Neutrophil (primary cell): ENCODE results near the gene GOLGA6A.

Experiments used
- H3K27ac ChIP-seq: fragments of 200-600 bp; sonication (generic); 2 replicates; pipeline ENCODE4 v1.5.1; 2016; ENCODE audit warnings: mild to moderate bottlenecking, moderate library complexity
- H3K27me3 ChIP-seq: fragments of 200-600 bp; sonication (generic); 2 replicates; pipeline ENCODE4 v1.6.0; 2016; ENCODE audit warnings: mild to moderate bottlenecking
- H3K36me3 ChIP-seq: fragments of 200-600 bp; sonication (generic); 2 replicates; pipeline ENCODE4 v1.5.1; 2017
- H3K4me1 ChIP-seq, 2 experiments: fragments of 200-600 bp in 1 of 2; sonication (generic) in 1 of 2; 1 replicate in 1 of 2; 2 replicates in 1 of 2; pipeline versions ENCODE4 v1.5.1 to v1.6.1; 2013 to 2016; ENCODE audit warnings: low read depth in 1 of 2, low read length in 1 of 2, mild to moderate bottlenecking in 1 of 2, moderate library complexity in 1 of 2; ENCODE audit not compliant: control insufficient read depth in 1 of 2, insufficient read depth in 1 of 2
- H3K4me3 ChIP-seq, 2 experiments: fragments of 200-600 bp in 1 of 2; sonication (generic) in 1 of 2; 1 replicate in 1 of 2; 2 replicates in 1 of 2; pipeline ENCODE4 v1.5.1; 2013 to 2016; ENCODE audit warnings: low read depth in 1 of 2, low read length in 1 of 2, mild to moderate bottlenecking in 1 of 2, moderate library complexity in 1 of 2
- H3K9me3 ChIP-seq: fragments of 200-600 bp; sonication (generic); 2 replicates; pipeline ENCODE4 v1.5.1; 2016
- TF ChIP-seq, protein P1 (sequence below): fragments of 200-600 bp; sonication (generic); IDR thresholded peaks from 2 replicates; pipeline ENCODE4 v1.5.1; 2016; ENCODE audit warnings: antibody characterized with exemption

GOLGA6A gene

DNA sequence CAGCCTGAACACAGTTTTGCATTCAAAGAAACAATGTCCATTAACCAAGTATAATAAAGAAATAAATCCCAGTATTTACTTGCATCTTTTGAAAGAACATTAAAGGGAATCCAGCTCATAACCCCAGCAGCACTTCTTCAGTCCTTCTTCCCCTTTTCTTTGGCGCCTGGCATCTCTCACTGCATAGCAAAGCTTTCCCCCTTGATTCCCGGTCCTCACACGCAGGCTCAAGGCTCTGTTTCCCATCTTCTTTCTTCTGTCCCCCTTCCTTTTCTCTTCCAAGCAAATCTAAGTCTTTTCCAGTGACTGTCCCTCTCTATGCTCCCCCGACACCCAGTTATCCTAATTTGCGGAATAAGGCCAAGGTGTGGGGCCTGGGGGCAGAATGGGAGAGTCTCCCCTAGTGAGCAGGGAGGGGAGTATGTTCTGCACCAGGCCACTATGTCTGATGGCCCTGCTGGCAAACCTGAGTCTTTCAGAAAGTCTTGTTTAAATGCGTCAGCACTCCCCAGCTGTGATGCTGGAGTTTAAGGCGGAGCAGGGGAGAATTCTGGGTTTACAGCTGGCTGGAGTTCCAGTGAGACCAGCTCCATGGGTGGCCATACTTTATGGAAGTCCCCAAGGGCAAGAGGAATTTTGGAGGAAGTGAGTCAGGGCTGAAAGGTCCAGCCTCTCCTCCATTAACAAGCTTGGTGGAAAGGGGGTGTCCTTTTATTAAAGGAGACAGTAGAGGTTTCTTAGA lies 42.1 kb downstream of the GOLGA6A start:
- Histone ChIP-seq H3K4me3 (no peak overlapping the region), H3K27ac (no peak overlapping the region), H3K36me3 (peaks cover 72% of the 10 kb centered on the region), H3K9me3 (no peaks in the 10 kb centered on the region), H3K4me1 (no peaks in the 10 kb centered on the region), H3K27me3 (no peaks in the 10 kb centered on the region)
- TF ChIP-seq, protein P1, sequence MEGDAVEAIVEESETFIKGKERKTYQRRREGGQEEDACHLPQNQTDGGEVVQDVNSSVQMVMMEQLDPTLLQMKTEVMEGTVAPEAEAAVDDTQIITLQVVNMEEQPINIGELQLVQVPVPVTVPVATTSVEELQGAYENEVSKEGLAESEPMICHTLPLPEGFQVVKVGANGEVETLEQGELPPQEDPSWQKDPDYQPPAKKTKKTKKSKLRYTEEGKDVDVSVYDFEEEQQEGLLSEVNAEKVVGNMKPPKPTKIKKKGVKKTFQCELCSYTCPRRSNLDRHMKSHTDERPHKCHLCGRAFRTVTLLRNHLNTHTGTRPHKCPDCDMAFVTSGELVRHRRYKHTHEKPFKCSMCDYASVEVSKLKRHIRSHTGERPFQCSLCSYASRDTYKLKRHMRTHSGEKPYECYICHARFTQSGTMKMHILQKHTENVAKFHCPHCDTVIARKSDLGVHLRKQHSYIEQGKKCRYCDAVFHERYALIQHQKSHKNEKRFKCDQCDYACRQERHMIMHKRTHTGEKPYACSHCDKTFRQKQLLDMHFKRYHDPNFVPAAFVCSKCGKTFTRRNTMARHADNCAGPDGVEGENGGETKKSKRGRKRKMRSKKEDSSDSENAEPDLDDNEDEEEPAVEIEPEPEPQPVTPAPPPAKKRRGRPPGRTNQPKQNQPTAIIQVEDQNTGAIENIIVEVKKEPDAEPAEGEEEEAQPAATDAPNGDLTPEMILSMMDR: no peak

DNA sequence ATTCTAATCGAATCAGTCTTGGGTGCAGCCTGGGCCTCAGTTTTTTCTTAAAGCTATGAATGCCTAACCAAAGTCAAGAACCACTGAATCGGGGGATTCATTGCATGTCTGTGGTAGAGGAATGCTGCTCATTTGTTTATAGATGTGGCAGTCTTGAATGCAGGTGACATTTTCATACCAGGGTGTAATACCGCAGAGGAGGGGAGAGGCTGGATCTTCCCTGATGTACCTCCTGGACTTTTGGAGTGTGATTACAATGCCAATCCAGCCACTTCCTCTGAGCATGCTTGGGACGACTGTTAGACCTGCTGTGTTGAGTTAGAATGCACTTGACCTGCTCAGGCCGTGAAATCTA lies 42.7 kb downstream of the GOLGA6A start:
- Histone ChIP-seq H3K9me3 (no peaks in the 10 kb centered on the region), H3K27me3 (no peaks in the 10 kb centered on the region), H3K36me3 (peaks cover 72% of the 10 kb centered on the region), H3K27ac (no peak overlapping the region), H3K4me1 (no peaks in the 10 kb centered on the region), H3K4me3 (no peak overlapping the region)
- TF ChIP-seq, protein P1: no peak

DNA sequence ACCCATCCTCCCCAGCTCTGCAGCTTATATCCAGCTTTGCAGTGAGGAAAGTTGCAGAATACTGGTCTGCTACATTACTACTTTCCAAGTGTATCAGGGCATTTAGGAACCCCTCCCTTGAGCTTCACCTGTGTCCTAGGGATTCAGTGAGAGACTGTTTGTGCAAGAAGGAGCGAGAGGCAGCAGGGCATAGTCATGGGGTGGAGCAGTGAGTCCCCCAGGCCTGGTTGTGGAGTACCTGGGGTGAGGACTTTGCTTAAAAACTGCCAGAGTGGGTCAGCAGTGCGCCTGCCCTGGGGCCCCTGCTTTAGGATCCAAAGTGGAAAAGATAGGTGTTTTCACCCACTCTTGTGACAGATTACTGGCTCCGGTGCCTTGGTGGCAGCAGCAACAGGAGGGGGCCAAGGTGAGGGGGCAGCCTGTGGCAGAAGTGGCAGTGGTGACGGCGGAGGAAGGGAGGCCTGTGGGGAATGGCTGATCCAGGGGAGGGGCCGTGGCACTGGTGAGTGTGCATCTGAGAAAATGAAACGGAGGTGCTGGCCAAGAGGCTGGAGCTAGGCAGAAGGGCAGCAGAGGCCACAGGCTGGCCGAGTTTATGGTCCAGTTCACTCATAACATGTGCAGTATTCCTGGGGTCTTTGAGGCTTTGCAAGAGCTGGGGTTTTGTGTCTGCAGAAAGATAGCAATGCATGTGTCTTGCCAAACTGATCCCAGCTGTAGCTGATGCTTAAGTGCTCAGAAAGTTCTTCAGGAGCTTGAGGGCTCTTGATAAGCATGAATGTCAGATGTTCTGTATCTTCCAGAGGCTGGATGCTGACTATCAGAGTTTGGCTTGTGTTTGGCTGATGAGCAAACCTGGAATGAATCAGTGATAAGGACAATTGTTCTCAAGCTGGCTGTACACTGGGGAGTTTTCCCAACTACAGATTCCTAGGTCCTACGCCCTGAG lies 43.4 kb downstream of the GOLGA6A start:
- Histone ChIP-seq H3K36me3 (peaks cover 72% of the 10 kb centered on the region), H3K27ac (no peak overlapping the region), H3K9me3 (no peaks in the 10 kb centered on the region), H3K4me1 (no peaks in the 10 kb centered on the region), H3K27me3 (no peaks in the 10 kb centered on the region), H3K4me3 (no peak overlapping the region)
- TF ChIP-seq, protein P1: no peak

DNA sequence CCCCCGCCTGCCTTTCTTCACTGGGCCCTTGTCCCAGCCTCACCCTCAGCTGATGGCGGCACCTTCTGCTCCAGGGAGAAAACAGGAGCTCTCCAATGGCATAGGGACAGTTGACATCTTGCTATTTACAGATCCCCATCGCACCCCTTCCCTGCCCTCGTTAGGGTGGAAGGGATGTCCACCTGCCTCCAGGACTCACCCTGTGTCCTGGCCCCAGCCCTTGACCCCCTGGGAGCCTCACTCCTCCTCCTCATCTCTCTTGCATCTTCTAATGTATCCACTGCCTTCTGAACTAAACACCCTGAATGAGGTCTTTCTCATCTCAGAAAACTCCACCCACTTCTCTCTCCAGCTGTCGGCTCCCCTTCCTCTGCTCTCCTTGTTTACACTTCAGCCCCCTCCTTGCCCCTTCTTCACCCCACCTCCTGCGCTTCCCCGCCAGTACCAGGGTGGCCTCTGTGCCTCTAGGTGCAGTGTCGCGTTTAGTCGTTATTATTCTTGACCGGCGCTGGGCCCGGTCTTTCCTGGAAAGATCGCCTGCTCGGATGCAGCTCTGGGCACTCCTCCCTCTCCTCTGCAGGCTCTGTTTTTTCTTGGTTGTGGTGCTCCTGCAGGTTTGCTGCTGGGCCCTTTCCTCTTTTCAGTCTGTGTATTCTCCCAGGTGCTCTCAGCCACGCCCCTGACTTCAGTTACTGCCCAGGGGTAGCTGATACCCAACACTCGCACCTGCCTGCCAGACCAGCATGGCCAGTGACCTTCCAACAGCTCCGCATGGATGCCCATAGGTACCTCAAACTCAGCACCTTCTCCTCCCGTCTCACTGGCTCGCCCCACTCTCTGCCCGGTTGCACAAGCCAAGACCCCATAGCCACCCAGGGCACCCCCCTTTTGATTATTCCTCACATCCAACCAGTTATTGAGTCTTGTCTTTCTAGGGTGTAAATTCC lies 44.9 kb downstream of the GOLGA6A start:
- no peaks in the 10 kb centered on the region for H3K27me3 ChIP-seq
- no peak overlapping the region for H3K4me3 ChIP-seq
- H3K36me3 ChIP-seq: peaks cover 72% of the 10 kb centered on the region
- H3K4me1 ChIP-seq: peaks cover 0 to 2% of the 10 kb centered on the region in 2 experiments
- H3K9me3 ChIP-seq: no peaks in the 10 kb centered on the region
- TF ChIP-seq, protein P1: no peak
- H3K27ac ChIP-seq: no peak overlapping the region
